ENCODE results near the gene RPS25.
A peak's percentile ranks its signal among the peaks of the same experiment; 100 is the strongest.
"Not testable (repeated sequence)": the region's sequence is repeated elsewhere in the genome, so short reads cannot be mapped to it uniquely, and the experiment has no call there.

Gene RPS25

DNA sequence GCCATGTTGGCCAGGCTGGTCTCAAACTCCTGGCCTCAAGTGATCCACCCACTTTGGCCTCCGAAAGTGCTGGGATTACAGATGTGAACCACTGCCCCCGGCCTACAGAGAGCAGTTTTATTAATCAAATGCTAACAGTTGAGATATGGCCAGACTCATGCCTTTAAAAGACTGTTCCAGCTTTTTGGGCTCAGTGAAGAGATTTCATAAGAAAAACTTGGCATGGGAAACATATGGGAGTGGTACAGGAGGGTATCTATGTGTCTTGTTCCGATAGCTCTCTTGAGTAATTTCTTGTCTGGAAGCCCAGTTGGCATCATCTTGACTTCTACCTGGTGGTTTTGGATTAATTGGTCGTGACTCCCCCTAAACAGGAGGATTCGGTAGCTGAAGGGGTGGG lies 20.7 kb upstream of the RPS25 start:
- no peak for DNase-seq

DNA sequence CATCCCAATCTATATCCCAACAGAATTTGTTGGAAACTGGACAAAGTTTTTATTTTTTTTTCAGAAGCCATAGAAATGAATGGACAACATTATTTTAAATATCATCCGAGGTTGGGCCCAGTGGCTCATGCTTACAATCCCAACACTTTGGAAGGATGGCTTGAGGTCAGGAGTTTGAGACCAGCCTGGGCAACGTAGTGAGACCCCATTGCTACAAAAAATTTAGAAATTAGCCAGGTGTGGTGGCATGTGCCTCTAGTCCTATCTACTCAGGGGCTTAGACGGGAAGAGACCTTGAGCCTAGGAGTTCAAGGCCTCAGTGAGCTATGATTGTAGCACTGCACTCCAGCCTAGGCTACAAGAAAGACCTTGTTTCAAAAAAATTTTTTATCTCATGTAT lies 16.7 kb upstream of the RPS25 start:
- DNase-seq: no peak

DNA sequence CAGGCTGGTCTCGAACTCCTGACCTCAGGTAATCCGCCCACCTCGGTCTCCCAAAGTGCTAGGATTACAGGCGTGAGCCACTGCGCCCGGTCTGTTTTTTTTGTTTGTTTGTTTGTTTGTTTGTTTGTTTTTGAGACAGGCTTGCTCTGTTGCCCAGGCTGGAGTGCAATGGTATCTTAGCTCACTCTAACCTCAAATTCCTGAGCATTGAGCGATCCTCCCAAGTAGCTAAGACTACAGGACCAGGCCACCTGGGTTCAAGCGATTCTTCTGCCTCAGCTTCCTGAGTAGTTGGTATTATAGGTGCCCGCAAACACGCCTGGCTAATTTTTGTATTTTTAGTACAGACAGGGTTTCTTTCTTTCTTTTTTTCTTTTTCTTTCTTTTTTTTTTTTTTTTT lies 15.3 kb upstream of the RPS25 start:
- not testable (repeated sequence) for DNase-seq

DNA sequence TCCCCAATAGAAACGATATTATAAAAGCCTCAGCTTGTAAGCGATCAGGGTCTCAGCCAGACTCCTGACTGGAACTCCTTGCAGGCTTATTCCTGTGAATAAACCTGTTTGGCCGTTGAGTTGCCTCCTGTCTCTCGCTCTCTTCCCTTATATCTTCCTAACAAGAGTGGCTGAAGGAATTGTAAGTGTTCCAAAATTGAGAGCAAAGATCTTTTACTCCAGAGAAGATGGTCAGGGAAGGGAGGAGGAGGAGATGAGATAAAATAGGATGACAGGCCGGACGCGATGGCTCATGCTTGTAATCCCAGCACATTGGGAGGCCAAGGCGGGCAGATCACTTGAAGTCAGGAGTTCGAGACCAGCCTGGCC lies 13.8 kb upstream of the RPS25 start:
- no peak for DNase-seq

DNA sequence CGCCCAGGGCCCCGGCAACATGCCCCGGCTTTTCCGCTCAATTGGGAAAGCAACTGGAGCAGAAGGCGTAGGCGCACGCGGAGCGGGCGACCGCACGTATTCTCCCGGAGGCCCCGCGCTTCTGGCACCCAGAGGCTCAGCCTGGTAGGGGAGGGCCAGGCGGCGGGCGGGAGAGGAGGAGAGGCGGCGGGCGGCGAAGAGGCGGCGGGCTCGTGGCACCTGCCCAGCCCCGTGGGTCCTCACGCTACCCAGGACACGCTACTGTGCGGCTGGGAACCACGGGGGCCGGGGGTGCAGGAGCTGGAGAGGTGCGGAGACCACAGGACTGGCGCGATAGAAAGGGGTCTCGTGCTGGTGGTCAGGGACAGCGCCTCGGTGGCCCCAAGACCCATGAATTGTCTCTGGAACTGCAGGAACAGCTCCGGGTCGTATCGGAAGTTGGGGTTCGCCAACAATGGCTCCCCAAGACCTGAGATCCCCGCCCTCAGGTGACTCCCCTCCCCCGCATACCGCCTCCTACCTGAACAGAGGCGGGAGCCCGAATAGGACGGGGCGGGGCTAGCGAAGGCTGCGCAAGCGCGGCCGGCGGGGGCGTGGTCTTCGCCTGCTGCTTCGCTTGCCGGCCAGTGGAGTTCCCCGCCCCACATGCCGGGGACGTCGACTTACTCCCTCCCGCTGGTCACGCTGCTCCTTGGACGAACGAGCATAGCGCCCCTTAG lies 12.3 kb upstream of the RPS25 start, which contains the start of gene SLC37A4:
Gene SLC37A4, minus strand, starts transcription at position 549 of the 719 bp plus-strand sequence.
- DNase-seq: peak; percentile 78

DNA sequence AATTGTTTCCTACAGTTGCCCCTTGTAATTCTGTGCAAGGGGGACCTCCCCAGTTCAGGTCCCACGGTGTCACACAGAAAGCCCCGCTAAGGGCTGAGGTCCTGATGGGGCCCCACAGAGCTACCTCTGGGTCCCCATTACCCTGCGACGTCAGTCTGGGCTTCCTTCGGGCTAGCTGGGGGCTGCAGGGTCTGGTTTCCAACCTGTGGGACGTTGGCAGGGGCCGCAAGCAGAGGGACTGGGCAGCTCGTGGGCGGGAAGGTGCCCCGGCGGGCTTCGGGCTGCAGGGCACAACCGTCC lies 11.8 kb upstream of the RPS25 start:
- no peak for DNase-seq

DNA sequence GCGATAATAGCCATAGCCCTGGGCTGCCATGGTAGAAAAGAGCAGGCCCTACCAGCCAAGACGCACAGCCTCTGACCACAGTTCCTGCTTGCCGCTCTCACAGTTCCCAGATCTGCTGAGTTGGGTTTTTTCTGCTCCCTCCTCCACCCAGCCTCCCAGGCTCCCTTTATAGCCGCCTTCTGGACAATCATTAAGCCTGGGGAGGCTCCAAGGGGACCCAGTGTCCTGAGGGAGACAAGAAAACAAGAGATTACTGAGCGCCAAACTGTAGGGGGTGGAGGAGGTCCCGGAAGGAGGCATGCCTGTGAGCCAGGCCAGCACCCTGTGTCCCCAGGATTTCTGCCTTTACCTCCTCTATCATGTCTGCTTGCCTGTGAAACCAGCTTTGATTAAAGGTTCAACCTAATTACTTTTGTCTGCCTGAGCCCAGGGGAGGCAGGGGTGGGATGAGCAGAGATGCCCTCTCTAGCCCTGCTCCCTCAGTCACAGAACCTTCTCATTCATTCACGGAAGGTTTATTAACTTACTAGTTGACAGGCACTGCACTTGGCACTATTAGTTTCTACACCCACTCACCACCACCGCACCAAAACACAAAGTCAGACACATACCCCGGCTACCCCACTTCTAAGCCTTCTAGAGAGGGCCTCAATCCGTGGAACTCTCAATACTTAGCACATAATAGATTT lies 11.3 kb upstream of the RPS25 start:
- no peak for DNase-seq

DNA sequence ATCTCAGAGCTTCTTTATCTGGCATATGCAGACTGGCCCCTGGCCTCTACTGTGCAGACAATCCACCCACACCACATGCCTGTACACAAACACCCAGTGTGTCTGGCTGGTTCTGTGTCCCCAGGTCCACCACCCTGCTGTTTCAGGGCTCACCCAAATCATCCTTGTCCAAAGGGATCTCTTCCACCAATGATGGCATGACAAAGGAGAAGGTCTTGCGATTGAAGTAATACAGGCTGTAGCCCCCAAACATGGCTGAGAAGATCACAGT lies 10.9 kb upstream of the RPS25 start:
- DNase-seq: no peak

DNA sequence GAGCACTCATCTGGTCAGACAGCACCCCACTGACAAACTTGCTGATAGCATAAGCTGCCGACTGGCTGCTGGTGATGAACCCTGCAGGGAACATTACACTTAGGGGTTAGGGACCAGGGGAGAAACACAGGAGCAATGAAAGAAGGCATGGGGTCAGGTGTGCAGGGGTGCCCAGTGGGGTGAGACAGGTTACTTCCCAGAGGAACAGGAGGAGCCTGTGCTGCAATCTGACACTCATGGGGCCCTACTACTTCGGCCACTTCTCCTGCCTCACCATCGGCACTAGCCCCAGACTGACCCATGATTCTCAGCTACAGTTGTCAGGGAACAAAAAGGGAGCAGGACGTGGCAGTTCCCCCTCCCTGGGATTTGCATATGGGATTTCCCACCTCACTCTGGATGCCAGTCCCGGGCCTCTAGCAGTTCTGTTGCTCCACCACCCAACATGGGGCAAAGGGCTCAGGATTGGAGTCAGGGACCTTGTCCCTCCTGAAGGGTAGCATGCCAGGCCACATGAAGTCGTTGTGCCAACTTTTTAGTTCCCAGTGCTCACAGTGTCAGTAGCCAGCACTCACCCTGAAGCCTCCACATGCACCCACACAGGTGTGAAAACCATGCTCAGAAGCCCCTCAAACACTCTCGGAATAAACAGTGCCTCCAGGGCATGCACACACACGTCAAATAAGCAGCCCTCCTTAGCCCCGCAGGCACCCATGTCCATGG lies 10.4 kb upstream of the RPS25 start:
- DNase-seq: no peak

DNA sequence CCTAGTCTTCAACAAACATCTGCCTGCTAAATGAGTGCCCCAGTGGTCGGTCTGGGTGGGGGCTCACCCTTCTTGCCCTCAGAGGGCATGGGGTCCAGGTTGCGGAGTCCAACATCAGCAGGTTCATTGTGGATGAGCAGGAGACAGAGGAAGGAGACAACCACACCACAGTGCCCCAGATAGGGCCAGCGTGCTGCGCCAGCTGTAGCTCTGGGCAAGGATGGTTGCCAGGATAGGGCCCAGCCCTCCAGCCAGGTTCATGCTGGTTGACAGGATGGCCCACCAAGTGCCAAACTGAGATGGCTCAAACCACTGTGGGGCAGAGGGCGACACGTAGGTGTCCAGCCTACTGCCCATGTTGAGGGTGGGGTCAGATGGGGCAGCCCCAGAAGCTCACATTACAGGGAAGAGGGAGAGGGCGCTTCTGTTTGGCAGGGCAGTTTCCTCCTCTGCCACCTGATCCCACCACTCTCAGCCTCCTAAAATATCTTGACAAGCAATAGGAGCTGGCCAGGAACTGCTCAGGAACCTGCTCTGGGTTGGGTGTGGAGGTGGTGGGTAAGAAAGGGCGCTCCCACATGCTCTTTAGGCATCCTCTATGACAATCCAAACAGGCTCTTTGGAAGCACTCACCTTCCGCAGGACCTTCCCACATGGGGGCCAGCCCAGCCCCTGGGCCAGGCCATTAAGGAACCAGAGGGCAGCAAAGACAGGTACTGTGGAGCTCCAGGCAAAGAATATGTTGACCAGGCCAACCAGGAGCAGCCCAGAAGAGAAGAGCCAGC lies 9.6 kb upstream of the RPS25 start:
- DNase-seq: no peak

DNA sequence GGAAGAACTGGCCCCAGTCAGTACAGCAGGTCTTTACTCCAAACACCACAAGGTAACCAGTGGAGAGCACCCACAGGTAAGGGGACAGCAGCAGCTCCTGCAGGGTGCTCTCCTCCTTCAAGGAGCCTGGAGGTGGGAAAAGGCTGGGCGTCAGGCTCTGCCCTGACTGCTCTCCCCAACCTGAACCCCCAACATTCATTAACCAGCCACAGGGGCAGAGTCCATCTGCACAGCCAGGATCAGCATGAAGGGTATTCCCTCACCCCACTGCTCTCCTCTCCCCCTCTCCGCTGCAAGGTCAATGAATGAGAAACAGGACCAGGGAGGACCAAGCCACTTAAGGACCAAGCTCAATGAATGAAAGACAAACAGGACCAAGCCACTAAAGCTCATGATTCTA lies 8.8 kb upstream of the RPS25 start:
- no peak for DNase-seq

DNA sequence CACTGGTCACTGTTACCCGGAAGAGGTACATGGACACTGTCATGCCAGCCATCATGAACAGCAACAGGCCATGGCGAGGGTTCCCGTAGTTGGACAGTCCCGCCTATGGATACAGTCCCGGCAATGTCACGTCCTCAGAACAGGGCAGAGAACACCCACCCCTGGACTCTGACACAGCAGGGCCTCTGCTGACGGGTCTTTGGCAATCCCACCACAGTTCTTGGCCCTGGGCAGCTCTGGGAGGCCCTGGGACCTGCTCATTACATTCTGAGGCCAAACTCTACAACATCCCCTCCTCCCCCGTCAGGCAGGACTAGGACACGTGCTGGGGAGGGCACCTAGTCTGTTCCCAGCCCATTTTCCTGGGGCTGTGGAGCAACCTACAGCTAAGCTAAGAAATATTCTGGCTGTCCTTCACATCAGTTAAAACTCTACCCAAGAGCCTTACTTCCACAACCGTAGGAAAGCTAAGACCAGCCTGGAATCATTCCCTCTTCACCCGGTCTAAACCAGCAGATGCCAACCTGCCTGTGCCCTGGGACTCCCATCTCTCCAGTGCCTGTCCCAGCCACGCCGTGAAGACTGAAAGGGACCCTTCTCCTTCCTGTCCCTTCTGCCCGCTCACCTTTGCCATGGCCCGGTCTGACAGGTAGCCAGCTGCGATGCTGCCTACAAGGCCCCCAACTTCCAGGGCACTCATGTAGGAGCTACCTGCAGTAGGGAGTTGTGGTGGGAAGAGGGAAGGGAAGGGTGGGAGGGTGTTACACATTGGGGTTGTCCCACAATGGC lies 8.0 kb upstream of the RPS25 start:
- no peak for DNase-seq

DNA sequence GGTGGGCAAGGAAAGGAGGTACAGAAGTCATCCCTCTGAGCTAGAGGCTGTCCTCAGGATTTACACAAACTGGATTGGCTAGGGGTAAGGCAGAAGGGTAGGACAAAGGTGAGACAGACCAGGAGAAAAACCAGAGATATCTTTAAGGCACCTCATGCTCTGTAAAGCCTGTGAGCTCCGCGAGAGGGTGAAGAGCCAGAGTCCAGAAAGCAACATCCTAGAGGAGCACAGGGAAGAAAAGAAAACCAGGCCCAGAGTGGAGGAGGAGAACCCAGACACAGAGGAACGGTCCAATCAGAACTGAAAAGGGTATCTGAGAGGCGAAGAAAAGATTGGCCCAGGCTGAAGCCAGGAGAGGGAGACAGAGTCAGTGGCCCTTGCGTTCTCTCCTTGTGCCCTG lies 7.4 kb upstream of the RPS25 start:
- no peak for DNase-seq

DNA sequence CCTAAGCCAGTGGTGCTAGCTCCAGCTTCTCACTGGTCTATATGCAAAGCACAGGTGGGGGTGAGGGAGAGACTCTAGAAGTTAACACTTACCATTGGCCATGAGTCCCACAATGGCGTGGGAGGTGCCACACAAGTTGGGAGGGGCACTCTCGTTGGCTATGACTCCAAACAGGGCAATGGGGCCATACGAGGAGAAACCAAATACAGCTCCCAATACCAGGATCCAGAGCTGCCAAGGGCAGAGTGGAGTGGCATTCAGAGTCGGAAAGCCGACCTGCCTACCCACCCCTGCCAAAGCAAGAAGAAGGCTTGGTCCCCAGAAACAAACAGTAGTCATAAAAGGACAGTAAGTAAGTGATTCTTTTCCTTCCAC lies 6.9 kb upstream of the RPS25 start:
- DNase-seq: no peak

DNA sequence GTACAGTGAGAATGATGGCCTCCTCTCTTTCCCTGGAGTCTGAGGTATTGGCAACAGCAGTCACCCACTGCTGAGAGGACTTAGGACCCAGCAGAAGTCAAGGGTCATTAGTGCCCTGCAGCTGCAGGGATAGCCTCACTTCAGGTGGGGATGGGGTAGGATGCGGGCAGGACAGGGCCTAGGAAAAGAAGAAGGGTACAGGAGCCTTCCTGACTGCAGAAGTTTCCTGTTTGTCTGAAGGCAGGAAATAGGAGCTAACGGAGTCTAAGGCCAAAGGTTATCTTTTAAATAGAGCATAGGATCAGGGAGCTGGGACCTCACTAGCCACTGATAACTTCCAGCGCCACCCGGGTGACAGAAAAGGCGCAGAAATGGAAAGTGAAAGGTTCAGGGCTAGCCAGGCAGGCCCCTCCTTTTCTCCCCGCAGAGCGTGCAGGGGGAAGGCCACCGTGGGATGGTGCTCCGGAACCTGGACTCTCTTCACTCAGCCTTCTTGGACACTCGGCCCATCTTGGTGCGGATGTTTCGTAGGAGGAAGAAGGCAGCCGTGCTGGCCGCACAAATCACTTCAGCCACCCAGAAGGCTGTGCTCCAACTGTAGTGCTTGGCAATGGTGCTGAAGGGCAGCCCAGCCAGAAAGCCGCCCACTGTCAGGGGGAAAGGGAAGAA lies 6.4 kb upstream of the RPS25 start:
- no peak for DNase-seq

DNA sequence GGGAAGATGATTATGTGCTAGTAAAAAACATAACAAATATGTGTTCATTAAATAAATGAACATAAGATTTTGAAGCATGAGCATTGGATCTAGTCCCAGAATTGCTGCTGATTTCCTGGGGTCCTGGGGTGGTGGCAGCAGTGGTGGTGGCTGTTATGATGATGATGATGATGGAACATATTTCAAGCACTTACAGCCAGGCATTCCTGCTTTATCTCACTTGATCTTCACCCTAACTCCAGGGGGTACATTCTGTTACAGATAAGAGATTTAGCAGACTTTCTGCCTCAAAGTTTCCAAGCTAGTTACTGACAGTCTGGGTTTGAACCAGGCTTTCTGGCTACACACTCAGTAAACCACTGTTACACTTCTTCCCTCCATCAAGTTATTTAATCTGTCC lies 5.6 kb upstream of the RPS25 start:
- no peak for DNase-seq

DNA sequence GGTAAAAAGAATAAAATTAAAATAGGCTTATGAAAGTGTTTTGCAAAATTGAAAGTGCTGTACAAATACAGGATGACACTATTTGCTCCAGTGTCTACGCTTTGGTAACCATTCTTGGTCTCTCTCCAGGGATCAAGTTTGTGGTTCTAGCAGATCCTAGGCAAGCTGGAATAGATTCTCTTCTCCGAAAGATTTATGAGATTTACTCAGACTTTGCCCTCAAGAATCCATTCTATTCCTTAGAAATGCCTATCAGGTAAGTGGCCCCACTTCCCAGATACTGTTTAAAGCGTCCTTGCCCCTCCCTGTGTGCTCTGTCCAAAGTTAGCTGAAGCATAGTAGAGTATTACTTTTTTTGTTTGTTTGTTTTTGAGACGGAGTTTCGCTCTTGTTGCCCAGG lies 3.5 kb upstream of the RPS25 start:
- DNase-seq: no peak

DNA sequence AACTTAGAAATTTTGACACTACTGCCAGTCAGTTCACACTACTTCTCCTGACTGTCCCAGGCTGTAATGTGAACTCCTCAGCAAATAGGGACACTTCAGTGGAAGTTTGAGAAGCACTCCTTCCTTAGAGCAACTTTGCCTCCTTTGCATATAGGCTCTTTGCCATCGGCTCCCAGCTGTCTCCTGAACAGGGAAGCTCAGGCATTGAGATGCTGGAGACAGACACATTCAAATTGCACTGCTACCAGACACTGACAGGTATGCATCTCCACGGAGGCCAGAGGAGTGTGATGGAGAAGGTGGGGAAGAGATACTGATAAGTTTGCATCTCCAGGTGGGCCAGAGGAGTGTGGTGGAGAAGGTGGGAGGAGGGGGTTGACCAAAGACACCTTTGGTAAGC lies 1.9 kb upstream of the RPS25 start:
- no peak for DNase-seq

DNA sequence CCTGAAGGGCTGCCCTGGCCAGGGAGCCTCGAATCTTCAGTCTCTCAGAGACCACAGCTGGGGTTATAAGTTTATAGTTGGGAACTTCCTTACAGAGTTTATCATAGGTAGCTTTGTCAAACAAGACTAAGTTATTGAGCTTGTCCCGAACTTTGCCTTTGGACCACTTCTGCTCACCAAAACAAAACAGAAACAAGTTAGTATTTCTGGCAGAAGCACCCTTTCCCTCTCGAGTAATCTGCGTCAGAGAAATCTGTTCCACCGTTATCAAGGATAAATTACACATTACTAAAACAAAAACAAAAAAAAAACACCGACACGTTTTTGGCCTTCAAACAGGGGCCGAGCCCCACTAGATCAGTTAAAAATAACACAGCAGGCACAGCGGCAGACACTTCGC lies 766 bp downstream of the RPS25 start:
- DNase-seq: not testable (repeated sequence)

DNA sequence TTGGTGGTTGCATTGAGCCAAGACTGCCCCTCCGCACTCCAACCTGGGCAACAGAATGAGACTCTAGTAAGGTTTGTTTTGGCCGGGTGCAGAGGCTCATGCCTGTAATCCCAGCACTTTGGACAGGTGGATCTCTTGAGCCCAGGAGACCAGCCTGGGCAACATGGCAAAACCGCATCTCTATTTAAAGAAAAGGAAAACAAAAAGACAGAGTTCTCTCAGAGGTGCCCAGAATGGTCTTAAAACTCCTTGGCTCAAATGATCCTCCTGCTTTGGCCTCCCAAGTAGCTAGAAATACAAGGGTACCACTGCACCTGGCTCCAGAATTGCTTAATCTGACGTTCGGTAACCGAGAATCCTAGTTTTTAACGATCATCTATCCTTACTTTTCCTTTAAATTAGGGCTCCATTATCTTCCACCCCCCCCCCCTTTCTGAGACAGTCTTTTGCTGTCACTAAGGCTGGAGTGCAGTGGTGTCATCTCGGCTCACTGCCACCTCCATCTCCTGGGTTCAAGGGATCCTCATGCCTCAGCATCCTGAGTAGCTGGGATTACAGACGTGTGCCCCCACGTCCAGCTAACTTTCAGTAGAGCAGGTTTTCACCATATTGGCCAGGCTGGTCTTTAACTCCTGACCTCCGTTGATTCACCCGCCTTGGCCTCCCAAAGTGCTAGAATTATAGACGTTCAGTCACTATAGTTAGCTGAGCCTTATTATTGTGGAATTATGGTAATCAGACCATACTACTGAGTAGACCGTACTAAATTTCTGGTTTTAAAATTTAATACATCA lies 1.7 kb downstream of the RPS25 start:
- no peak for DNase-seq

DNA sequence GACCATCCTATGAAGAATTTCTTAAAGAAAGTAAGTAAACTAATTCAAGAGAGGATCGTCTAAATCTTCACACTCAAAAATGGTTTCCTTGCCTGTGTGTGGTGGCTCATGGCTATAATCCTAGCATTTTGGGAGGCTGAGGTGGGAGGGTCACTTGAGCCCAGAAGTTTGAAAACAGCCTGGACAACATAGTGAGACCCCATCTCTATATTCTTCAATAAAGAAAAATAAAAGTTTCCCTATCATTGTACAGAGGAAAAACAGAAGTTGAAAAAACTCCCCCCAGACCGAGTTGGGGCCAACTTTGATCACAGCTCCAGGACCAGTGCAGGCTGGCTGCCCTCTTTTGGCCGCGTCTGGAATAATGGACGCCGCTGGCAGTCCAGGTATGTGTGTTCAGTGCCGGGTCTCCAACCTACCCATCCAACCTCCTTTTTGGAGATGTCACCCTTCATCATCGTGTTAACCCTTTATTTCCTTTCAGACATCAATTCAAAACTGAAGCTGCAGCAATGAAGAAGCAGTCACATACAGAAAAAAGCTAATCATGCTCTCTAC lies 3.0 kb downstream of the RPS25 start:
- DNase-seq: no peak

Measured in NCI-H2029 treated with DMSO at 0.1 percent for 48 hours (cell line).